ENCODE results near the gene VN1R2.
"Not testable (repeated sequence)": the region's sequence is repeated elsewhere in the genome, so short reads cannot be mapped to it uniquely, and the experiment has no call there.

The VN1R2 gene, protein sequence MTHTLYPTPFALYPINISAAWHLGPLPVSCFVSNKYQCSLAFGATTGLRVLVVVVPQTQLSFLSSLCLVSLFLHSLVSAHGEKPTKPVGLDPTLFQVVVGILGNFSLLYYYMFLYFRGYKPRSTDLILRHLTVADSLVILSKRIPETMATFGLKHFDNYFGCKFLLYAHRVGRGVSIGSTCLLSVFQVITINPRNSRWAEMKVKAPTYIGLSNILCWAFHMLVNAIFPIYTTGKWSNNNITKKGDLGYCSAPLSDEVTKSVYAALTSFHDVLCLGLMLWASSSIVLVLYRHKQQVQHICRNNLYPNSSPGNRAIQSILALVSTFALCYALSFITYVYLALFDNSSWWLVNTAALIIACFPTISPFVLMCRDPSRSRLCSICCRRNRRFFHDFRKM

GRCh38 chr19:53257715-53258342 is at the start of gene VN1R2:
Gene VN1R2 (plus strand): TSS chr19:53258292. CDS start chr19:53258376, 84 bp downstream.
- not testable (repeated sequence) for DNase-seq (ENCODE audit: extremely low spot score, insufficient read length, low read depth); FAIRE-seq

GRCh38 chr19:53211554-53211953 is 46.5 kb upstream of the VN1R2 start:
- not testable (repeated sequence) for FAIRE-seq; DNase-seq (ENCODE audit: extremely low spot score, insufficient read length, low read depth)

GRCh38 chr19:53212703-53213320 is 45.3 kb upstream of the VN1R2 start:
- DNase-seq (ENCODE audit: extremely low spot score, insufficient read length, low read depth) (no peak), FAIRE-seq (no peak)

- not testable (repeated sequence) for FAIRE-seq
Observed at GRCh38 chr19:53222716-53223115, 35.4 kb upstream of the VN1R2 start.

DNA sequence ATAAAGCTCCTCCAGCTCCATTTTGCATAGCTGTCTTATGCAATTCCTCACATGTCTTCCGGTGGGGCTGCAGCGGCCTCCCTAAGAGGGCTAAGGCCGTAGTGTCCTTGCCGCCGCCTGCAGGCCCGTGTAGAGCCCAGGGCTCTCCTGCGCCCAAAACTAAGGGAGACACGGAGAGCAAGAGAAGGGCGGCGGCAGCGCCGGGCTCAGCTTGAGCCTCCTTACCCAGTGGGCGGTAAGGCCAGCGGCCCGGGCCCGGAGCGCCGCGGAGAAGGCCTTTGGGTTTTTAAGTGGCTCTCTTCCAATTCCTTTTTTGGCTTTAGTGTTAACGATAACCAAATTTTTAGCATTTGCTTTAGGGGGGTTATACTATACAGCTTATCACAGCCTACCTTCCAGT is 33.5 kb upstream of the VN1R2 start:
- no peak for FAIRE-seq

More at GRCh38 chr19:53222716-53223115, 35.4 kb upstream of the VN1R2 start:
- not testable (repeated sequence) for DNase-seq (ENCODE audit: extremely low spot score, insufficient read length, low read depth)

DNA sequence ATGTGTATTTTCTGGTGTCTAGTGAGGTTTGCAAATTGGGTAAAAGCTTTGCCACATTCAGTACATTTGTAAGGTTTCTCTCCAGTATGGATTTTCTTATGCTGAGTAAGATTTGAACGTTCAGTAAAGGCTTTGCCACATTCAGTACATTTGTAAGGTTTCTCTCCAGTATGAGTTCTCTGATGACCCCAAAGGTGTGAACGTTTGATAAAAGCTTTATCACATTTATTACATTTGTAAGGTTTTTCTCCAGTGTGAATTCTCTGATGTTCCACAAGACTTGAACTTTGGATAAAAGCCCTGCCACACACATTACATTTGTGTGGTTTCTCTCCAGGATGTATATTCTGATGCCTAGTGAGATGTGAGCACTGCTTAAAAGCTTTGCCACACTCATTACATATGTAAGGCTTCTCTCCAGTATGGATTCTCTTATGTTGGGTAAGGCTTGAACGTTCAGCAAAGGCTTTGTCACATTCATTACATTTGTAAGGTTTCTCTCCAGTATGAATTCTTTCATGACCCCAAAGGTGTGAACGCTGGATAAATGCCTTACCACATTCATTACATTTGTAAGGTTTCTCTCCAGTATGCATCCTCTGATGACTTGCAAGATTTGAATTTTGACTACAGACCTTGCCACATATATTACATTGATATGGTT is 20.8 kb upstream of the VN1R2 start:
- FAIRE-seq (no peak), DNase-seq (ENCODE audit: extremely low spot score, insufficient read length, low read depth) (no peak)

More for the DNA sequence above, 33.5 kb upstream of the VN1R2 start:
- no peak for DNase-seq (ENCODE audit: extremely low spot score, insufficient read length, low read depth)

DNA sequence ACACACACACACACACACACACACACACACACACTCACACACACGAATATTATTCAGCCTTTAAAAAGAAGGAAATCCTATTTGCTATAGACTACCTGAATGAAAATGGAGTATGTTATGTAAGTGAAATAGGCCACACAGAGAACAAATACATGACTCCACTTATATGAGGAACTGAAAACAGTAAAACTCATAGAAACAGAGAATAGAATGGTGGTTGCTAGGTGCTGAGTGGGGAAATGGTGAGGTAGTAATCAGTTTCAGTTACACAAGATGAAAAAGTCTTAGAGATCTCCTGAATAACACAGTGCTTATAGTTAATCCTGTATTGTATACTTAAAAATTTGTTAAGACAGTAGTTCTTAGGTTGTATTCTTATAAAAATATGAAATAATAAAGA is 11.6 kb upstream of the VN1R2 start:
- DNase-seq (ENCODE audit: extremely low spot score, insufficient read length, low read depth) (no peak), FAIRE-seq (no peak)

DNA sequence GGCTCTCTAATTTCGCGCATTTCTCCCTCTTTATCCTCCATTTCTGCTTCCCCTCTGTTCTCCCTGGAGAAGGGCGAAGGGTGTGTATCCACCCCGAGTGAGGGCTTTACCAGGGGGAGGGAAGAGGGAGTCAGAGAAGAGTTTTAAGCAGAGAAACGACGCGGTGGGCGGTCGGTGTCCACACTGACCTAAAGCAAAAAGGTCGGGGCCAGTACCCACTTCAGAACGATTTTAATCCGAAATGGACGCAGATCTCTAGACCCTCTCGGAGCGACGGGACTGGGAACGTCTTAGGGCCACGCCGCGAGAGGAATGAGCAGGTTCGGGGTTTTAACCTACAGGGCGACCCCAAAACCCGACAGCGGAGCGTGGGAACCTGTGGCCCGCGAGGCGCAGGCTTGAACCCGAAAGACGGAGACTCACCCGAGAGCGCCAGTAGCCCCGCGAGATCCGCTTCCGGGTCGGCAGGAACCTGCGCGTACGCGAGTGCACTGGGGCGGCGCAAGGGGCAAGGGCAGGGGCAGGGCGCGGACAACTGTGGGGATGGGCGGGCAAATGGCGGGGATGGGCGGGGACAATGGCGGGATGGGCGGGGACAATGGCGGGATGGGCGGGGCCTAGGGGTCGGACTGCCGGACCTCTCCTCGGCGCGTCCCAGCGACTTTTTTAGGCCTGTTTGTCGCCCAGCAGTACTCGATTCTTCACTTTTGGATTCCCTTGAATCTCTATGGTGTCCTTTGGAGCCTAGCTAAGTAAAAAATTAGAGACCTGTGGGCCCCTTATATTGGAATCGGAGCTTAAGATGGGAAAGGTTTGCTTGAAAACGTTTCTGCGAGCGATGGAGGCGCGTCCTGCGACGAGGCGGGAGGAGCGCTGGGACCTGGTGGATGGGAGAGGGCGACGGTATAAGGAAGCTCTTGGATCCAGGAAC is 3.4 kb upstream of the VN1R2 start, which contains the start of gene ZNF677:
ZNF677 (minus strand) TSS at position 463 of the 931 bp plus-strand sequence. CDS start 3,323 bp downstream, outside the sequence.
- DNase-seq (ENCODE audit: extremely low spot score, insufficient read length, low read depth) (no peak), FAIRE-seq (no peak)

DNA sequence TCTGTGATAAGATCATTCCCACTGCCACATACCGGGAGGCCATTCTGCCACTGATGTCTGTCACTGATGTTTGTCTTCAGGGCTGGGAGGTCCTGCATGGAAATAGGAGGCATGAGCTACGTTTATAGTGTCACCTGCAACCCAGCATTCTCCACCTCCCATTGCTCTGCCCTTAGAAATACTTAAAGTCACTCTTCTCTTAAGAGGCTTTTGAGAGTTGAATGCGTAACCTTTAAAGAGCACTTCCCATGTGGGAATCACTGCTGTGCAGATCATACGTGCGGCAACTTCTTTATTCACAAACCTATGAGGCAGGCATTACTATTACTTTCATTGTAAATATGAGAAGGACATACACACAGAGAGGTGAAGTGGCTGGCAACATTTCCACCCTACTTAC is 9.5 kb downstream of the VN1R2 start, which contains the start of gene VN1R4:
VN1R4 (minus strand) TSS at position 101 of the 400 bp plus-strand sequence; CDS start at position 43, 58 bp downstream.
- not testable (repeated sequence) for FAIRE-seq; DNase-seq (ENCODE audit: extremely low spot score, insufficient read length, low read depth)

GRCh38 chr19:53269861-53270260 is 11.8 kb downstream of the VN1R2 start:
- not testable (repeated sequence) for FAIRE-seq; DNase-seq (ENCODE audit: extremely low spot score, insufficient read length, low read depth)

DNA sequence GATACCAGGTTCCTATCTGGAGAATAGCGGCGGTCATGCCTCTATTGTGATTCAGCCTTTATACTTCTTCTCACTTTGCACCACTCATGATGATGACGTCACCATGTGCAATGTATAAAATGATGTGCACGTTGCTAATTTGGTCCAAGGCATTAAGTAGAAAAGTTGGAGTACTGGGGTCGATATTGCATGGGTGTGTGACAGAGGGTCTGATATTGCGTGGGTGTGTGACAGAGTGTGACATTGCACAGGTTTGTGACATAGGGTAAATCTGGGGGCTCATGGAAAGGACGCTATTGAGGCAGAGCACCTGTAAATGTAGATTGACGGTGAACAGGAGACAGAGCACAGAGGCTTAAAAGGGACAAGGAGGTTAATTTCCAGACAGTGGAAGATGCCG is 14.0 kb downstream of the VN1R2 start:
- no peak for FAIRE-seq
- DNase-seq (ENCODE audit: extremely low spot score, insufficient read length, low read depth) = no peak

DNA sequence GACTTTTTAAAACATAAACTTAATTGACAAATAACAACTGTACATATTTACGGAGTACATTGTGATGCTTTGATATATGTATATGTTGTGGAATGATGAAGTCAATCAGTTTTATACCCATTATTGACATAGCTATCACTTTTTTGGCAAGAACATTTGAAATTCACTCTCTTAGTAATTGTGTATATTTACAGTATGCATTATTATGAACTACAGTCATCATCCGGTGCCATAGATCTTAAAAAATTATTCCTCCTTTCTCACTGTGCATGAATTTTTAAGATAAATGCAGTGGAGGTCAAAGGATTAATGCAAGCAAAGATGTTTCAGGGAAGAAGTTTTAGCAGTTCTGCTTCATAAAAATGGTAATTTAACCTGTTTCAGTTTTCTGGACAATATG is 17.4 kb downstream of the VN1R2 start:
- FAIRE-seq (no peak), DNase-seq (ENCODE audit: extremely low spot score, insufficient read length, low read depth) (no peak)

GRCh38 chr19:53281947-53282346 is 23.9 kb downstream of the VN1R2 start:
- not testable (repeated sequence) for DNase-seq (ENCODE audit: extremely low spot score, insufficient read length, low read depth); FAIRE-seq

- DNase-seq (ENCODE audit: extremely low spot score, insufficient read length, low read depth) (no peak), FAIRE-seq (no peak)
Observed at GRCh38 chr19:53285087-53285486, 27.0 kb downstream of the VN1R2 start.

GRCh38 chr19:53290758-53291549 is 32.9 kb downstream of the VN1R2 start:
- DNase-seq (ENCODE audit: extremely low spot score, insufficient read length, low read depth) (no peak), FAIRE-seq (no peak)

DNA sequence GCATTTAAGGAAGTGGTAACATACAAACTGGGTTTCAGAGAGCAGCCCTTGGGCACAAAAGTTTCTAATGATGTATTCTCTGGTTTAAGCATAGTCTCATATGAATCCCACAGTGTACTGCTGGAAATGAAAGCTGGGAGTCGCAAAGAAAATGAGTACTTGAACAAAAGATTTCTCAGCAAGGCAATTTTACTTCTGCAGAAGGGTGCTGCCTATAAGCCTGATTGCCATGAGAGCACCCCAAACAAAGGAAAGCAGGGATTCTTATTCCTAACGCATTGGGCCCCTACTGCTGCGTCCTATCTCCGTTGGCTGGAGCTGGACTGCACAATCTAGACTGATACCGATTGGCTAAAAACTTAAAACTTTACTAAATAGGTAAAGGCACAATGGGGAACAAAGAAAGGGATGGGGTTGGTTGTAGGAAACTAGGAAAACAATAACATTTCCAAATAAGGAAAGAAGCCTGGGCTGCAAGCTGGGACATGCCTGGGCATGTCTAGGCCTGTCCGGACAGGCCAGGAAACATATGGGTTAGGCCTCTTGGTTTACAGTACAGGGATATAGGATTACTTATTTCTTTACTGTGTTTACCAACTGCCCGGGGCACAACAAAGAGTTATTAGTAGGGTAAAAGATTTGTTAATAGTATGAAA is 36.8 kb downstream of the VN1R2 start:
- FAIRE-seq (no peak), DNase-seq (ENCODE audit: extremely low spot score, insufficient read length, low read depth) (no peak)

DNA sequence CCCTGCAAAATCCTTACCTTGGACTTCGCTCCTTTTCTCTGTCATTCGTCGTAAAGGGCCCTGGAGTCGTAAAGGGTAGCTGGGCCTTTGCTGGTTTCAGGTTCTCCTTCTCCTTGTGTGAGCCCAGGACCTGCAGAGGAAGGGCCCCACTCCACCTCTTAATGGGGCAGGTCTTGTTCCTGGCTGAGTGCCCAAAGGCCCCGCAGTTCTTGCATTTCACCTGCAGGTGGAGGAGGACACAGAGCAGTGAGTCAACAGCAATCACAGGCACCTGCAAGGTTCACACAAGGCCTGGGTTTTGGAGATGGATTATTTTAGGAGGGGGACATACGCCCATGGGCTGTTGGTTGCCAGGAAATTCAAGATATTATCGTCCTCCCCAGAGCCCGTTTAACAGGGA is 43.2 kb downstream of the VN1R2 start:
- not testable (repeated sequence) for FAIRE-seq

DNA sequence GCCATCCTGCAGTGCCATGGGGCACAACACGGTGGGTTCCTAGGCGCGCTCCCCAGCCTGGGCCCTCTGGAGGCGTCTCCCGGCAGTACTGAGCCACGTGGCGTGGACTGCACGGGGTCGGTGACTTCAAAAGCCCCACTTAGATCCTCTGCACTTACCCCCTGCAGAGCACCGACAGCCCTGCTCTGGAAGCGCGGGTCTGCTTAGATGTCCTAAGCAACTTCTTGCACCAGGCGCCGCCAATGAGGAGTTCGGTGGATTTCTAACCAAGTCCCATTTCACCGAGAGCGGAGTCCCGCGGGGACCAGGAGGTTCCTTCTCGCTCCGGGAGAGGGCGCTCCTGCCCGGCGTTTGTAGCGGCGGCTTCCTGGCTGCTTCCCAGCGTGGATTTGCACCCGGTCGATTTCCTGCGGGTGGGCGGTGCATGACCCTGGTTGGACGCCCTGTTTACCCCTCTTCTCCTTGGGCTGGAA is 50.3 kb downstream of the VN1R2 start:
- no peak for FAIRE-seq

More for the DNA sequence above, 43.2 kb downstream of the VN1R2 start:
- DNase-seq (ENCODE audit: extremely low spot score, insufficient read length, low read depth) = not testable (repeated sequence)

More for the DNA sequence above, 50.3 kb downstream of the VN1R2 start:
- DNase-seq (ENCODE audit: extremely low spot score, insufficient read length, low read depth) = no peak

Data from GM18507 (cell line).